Thymus (tissue), 11 donors: ENCODE results near the gene ZAR1. TPM values are rescaled to one million over a fixed set of nuclear protein-coding genes. Genes with fewer than 3 reads are reported as not detected.

ENCODE experiments used
- DNase-seq, 9 donors: peaks; one replicate each; pipeline ENCODE4 v3.0.0-alpha.2; 2013; ENCODE audit warnings: low spot score in 9 of 9, low read depth in 6 of 9, missing footprints in 1 of 9
- H3K27ac ChIP-seq, 2 donors: one replicate each; pipeline ENCODE4 v1.5.1; 2013; ENCODE audit warnings: control low read depth in 1 of 2, low read depth in 1 of 2, low read length in 1 of 2, mild to moderate bottlenecking in 1 of 2, moderate library complexity in 1 of 2
- H3K27me3 ChIP-seq, 2 donors: one replicate each; pipeline ENCODE4 v1.5.1; 2013; ENCODE audit warnings: low read length in 1 of 2; ENCODE audit not compliant: control insufficient read depth in 2 of 2, insufficient read depth in 1 of 2
- H3K36me3 ChIP-seq, 2 donors: one replicate each; pipeline ENCODE4 v1.5.1; 2013; ENCODE audit warnings: low read length in 1 of 2, mild to moderate bottlenecking in 1 of 2, moderate library complexity in 1 of 2; ENCODE audit not compliant: control insufficient read depth in 2 of 2, insufficient read depth in 2 of 2
- H3K4me1 ChIP-seq, 2 donors: one replicate each; pipeline ENCODE4 v1.5.1; 2013; ENCODE audit warnings: low read length in 2 of 2; ENCODE audit not compliant: control insufficient read depth in 2 of 2, insufficient read depth in 2 of 2
- H3K4me3 ChIP-seq, 2 donors: one replicate each; pipeline ENCODE4 v1.5.1; 2013; ENCODE audit warnings: low read length in 2 of 2, control low read depth in 1 of 2, mild to moderate bottlenecking in 1 of 2
- H3K9me3 ChIP-seq, 2 donors: one replicate each; pipeline ENCODE4 v1.5.1; 2013; ENCODE audit warnings: low read length in 1 of 2, mild to moderate bottlenecking in 1 of 2; ENCODE audit not compliant: control insufficient read depth in 2 of 2, insufficient read depth in 1 of 2
- WGBS: extraction: QIAGEN DNeasy Blood & Tissue Kit; methylation state at CpG from one replicate; pipeline ENCODE4 v1.1.7; 2013; 5-methylcytosine and 5-hydroxymethylcytosine counted together
- polyA plus RNA-seq: library from polyadenylated mRNA; stranded (reverse); fragments of 200-250 nt; gene quantifications from one replicate; pipeline ENCODE4 v1.2.3, GENCODE V29; 2013
- total RNA-seq: library from RNA; stranded (reverse); fragments of 120-200 nt; gene quantifications from one replicate; pipeline ENCODE4 v1.2.4, GENCODE V29; 2013
- donor health status: healthy.

Gene ZAR1
- total and polyA plus RNA-seq, 2 donors = 0.02 TPM; not detected in 1

- H3K9me3 ChIP-seq = no peaks in the 10 kb centered on the region
- H3K4me1 ChIP-seq = no peaks in the 10 kb centered on the region
- H3K27ac ChIP-seq = no peak overlapping the region
- no peaks in the 10 kb centered on the region for H3K36me3 ChIP-seq
- no peaks in the 10 kb centered on the region for H3K27me3 ChIP-seq
- 94% methylated on average over 5 of the region's 5 CpGs for WGBS
- DNase-seq = no peak
- no peak overlapping the region for H3K4me3 ChIP-seq
Observed at GRCh38 chr4:48462363-48462762, 27.7 kb upstream of the ZAR1 start.

GRCh38 chr4:48467442-48467841 is 22.6 kb upstream of the ZAR1 start:
- Histone ChIP-seq H3K27ac (no peak overlapping the region), H3K27me3 (no peaks in the 10 kb centered on the region), H3K36me3 (no peaks in the 10 kb centered on the region), H3K4me1 (no peaks in the 10 kb centered on the region), H3K4me3 (no peak overlapping the region), H3K9me3 (no peaks in the 10 kb centered on the region)
- 97% methylated on average over 2 of the region's 2 CpGs for WGBS
- no peak for DNase-seq

GRCh38 chr4:48467891-48468290 is 22.2 kb upstream of the ZAR1 start:
- Histone ChIP-seq H3K27me3 (no peaks in the 10 kb centered on the region), H3K36me3 (no peaks in the 10 kb centered on the region), H3K4me1 (no peaks in the 10 kb centered on the region), H3K4me3 (no peak overlapping the region), H3K9me3 (no peaks in the 10 kb centered on the region), H3K27ac (no peak overlapping the region)
- WGBS = 60% methylated on average over 5 of the region's 5 CpGs
- DNase-seq = no peak

- no peaks in the 10 kb centered on the region for H3K36me3 ChIP-seq
- no peaks in the 10 kb centered on the region for H3K9me3 ChIP-seq
- no peak for DNase-seq
- 100% methylated on average over 1 of the region's 1 CpG for WGBS
- H3K4me1 ChIP-seq = no peaks in the 10 kb centered on the region
- no peak overlapping the region for H3K4me3 ChIP-seq
- no peaks in the 10 kb centered on the region for H3K27me3 ChIP-seq
- no peak overlapping the region for H3K27ac ChIP-seq
Observed at GRCh38 chr4:48470137-48470536, 19.9 kb upstream of the ZAR1 start.

- no peaks in the 10 kb centered on the region for H3K36me3 ChIP-seq
- no peak overlapping the region for H3K27ac ChIP-seq
- H3K27me3 ChIP-seq = no peaks in the 10 kb centered on the region
- no peak overlapping the region for H3K4me3 ChIP-seq
- 70% methylated on average over 2 of the region's 2 CpGs for WGBS
- H3K9me3 ChIP-seq = no peaks in the 10 kb centered on the region
- no peak for DNase-seq
- H3K4me1 ChIP-seq = no peaks in the 10 kb centered on the region
Observed at GRCh38 chr4:48470570-48470969, 19.5 kb upstream of the ZAR1 start.

GRCh38 chr4:48472794-48473193 is 17.3 kb upstream of the ZAR1 start:
- Histone ChIP-seq H3K9me3 (no peaks in the 10 kb centered on the region), H3K36me3 (no peaks in the 10 kb centered on the region), H3K4me3 (no peak overlapping the region), H3K4me1 (no peaks in the 10 kb centered on the region), H3K27me3 (no peaks in the 10 kb centered on the region), H3K27ac (no peak overlapping the region)
- 91% methylated on average over 1 of the region's 1 CpG for WGBS
- DNase-seq = no peak

- Histone ChIP-seq H3K4me3 (no peak overlapping the region), H3K9me3 (no peaks in the 10 kb centered on the region), H3K36me3 (no peaks in the 10 kb centered on the region), H3K27me3 (peaks cover 0 to 8% of the 10 kb centered on the region in 2 donors), H3K4me1 (no peaks in the 10 kb centered on the region), H3K27ac (peak overlapping the region in 1 of 2 donors; percentile 31)
- WGBS = 98% methylated on average over 6 of the region's 6 CpGs
- no peak for DNase-seq
Observed at GRCh38 chr4:48475770-48476169, 14.3 kb upstream of the ZAR1 start.

GRCh38 chr4:48478273-48478672 is 11.8 kb upstream of the ZAR1 start:
- H3K27me3 ChIP-seq = peaks cover 14 to 31% of the 10 kb centered on the region in 2 donors
- H3K9me3 ChIP-seq = peaks cover 0 to under 1% of the 10 kb centered on the region in 2 donors
- 97% methylated on average over 2 of the region's 2 CpGs for WGBS
- H3K36me3 ChIP-seq = no peaks in the 10 kb centered on the region
- H3K4me3 ChIP-seq = no peak overlapping the region
- H3K4me1 ChIP-seq = peaks cover 0 to 1% of the 10 kb centered on the region in 2 donors
- no peak overlapping the region for H3K27ac ChIP-seq
- DNase-seq = no peak

- H3K4me1 ChIP-seq = peaks cover 3 to 5% of the 10 kb centered on the region in 2 donors
- H3K9me3 ChIP-seq = peaks cover 0 to 1% of the 10 kb centered on the region in 2 donors
- 71% methylated on average over 1 of the region's 1 CpG for WGBS
- H3K27me3 ChIP-seq = peaks cover 30 to 63% of the 10 kb centered on the region in 2 donors
- no peak overlapping the region for H3K4me3 ChIP-seq
- DNase-seq = no peak
- H3K27ac ChIP-seq = no peak overlapping the region
- H3K36me3 ChIP-seq = no peaks in the 10 kb centered on the region
Observed at GRCh38 chr4:48481581-48481980, 8.5 kb upstream of the ZAR1 start.
